C1 segment of cervical spinal cord (tissue), 14 donors: Measurements from ENCODE around the gene BORCS5.

Experiments
- DNase-seq, 14 donors: peaks; one replicate each; lab custom pipeline; 2025; lab: John Stamatoyannopoulos, UW

The BORCS5 gene

DNA sequence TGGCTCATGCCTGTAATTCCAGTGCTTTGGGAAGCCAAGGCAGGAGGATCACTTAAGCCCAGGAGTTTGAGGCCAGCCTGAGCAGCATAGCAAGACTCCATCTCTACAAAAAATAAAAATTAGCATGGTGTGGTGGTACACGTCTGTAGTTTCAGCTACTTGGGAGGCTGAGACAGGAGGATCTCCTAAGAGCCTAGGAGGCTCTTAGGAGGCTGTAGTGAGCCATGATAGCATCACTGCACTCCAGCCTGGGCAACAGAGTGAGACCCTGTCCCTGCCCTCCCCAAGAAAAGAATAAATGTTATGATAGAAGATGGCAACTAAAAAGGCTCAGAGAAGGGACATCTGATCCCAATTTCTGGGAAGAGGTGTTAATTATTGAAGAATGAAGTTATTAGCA lies 3.6 kb upstream of the BORCS5 start:
- no peak for DNase-seq

DNA sequence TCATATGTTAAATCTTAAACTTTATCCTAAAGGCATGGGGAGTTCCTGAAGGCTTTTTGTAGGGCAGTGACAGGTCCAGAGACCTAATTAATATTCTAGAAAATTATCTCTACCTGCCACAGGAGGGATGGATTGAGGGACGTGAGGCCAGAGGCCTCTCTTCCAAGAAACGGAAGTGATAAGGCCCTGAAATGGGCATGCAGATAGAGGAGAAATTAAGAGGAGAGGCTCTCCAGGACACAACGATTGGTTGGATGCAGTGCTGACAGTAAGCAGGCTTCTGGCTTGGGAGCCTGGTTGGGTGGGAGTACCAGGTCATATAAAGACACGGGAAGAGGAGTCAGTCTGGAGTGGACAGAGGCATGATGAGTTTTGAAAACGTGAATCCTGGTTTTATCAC lies 3.1 kb upstream of the BORCS5 start:
- no peak for DNase-seq

DNA sequence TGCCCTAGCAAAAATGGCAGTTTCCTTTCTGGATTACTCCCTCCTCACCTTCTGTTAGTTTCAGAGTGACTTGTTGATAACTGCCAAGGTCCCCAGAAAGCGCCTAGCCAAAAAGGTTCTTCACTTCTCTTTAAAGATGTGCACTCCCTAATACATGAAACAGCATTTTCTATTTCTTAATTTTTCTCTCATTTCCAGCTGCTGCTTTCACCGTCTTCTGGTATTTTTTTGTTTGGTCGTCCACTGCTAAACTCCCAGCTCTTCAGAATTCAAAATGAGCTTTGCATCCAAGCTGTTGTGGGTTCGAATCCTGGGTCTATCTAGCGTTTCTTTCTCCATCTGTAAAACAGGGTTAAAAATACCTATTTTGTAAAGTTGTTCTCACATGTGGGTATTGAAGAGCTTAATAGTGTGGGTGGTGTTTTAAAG lies 397 bp upstream of the BORCS5 start:
- no peak for DNase-seq

DNA sequence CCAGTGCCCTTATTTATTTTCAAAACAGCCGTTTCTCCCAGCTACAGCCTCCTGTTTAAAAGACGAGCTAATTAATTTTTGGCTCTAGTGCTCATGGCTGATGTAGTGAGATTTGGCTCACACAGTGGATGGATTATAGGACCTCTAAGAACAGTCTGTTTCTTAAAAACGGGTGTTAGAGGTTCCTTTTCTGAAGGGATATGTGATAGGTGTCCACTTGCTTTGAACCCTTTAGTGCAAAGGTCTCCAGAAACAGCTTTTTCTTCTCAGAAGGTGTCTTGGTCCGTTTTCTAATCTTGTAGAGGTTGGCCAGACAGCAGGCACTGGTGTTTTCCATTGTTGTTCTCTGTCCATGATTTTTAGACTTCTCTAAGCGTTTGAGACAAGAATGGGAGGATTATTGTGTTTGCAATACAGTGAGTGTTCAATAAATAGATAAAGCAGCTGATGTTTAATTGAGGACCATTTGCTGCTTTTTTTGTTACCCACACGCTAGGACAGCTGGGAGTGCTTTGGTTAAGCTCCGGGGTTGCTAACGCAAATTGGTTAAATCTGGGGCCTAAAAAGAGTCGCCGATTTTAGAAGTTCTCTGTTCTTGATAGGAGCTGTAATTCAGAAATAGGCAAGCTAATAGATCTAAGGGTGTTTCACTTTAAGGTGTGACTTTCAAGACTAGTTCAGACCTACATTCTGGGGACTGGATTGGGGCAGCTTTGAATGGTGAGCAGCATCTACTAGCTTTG lies 1.0 kb downstream of the BORCS5 start:
- peak in 3 of 14 donors; percentile 27 to 59 (median 28) for DNase-seq

DNA sequence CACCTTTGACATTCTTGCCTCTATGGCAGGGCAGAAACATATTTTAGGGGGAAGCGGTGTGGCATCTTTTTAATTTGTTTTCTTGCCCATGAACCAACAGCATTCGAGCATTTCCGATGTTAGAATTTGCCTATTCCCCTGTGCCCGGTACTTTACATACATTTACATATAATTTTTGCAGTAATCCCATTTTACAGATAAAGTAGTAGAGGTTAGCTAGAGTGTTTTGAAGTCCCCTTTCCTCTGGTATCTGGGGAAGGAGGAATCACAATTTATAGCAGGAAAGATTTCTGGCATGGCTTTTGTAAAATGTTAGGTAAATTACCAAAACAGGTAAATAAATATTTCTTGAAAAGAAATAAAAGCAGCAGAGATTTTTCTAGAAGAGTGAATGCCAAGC lies 1.6 kb downstream of the BORCS5 start:
- no peak for DNase-seq

DNA sequence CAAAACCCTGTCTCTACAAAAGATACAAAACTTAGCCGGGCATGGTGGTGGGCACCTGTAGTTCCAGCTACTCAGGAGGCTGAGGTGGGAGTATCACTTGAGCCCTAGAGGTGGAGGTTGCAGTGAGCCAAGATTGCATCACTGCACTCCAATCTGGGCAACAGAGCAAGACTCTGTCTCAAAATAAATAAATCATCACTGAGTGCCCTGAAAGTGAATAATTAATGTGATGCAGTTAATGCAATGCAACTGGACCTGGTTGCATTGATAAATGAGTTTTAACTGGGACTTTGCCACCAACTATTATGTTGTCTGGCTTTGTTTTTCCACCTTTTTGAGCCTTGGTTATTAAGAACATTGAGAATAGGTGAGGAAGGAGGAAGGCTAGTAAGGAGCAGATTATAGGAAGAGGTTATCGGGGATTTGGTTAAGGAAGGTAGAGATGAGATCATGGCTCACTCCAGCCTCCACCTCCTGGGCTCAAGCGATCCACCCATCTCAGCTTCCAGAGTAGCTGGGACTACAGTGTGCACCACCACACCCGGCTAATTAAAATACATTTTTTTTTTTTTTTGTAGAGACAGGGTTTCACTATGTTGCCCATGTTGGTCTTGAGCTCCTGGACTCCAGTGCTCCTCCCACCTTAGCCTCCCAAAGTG lies 8.0 kb downstream of the BORCS5 start:
- DNase-seq = no peak

DNA sequence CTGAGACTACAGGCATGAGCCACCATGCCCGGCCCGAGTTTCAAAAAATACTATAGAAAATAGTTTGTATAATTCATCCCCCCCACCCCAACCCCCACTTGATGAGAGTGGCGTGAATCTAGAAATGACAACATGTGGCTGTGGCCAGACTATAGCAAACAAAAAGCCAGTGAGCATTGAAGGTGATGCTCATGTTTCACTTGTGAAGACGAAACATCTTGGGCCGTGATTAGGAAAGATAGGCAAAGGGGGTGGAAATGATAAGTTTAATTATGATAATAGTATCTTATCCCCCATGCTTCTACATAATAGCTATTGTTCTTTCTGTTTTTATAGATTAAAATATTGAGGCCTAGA lies 8.5 kb downstream of the BORCS5 start:
- DNase-seq = no peak

DNA sequence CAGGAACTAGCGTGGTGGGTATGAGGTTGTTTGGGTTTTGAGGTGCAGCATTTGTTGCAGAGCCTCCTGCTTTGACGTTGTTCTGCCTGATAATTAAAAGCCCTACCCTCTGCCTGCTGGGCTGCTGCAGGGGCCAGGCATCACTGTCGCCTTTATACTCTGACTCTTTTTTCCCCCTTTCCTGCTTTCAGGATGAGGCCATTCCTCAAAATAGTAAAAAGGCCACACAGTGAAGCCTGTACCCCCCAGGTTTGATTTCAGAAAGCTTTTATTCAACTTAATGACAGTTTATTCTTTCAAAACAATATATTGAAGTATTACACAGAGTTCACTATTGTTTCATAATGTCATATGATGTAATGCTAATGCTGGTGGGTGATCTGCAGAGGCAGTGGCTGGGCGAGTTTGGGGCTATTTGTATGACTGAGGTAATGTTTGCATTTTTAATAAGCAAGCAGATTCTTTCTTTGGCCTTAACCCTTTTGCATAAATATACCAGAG lies 9.1 kb downstream of the BORCS5 start:
- peak in 7 of 14 donors; percentile 5 to 52 (median 26) for DNase-seq

DNA sequence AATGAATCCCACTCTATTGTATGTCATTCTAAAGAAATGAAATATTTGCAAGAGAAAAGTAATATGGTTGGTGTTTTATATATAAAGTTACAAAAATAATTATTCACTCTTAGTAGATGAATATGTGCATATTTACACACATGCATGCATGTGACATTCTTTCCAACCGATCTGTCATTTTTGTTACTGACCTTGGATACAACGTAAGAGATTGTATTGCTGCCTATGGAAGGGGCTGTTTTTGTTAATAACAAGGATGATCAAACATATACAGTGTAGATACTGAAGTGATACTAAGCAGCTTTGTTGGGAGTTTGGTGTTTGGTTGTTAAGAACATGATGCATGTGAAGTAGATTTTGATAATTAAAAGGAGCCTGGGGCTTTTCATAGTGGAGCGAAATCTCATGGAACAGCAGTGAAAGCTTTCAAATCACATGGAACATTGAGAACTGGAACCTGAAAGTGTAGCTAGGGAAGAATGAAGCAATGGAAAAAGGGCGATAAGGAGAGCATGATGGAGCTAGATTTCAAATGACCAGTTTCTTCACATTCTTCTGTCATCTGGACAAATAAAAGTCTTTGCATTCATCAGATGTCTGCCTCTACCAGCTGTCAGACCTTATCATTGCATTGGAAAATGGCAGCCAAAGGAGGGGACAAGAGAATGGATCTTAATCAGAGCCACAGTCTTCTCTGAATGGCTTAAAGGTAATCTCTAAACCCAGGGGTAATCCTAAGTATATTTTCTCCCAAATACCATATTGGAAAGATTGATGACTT lies 10.0 kb downstream of the BORCS5 start:
- DNase-seq = no peak

DNA sequence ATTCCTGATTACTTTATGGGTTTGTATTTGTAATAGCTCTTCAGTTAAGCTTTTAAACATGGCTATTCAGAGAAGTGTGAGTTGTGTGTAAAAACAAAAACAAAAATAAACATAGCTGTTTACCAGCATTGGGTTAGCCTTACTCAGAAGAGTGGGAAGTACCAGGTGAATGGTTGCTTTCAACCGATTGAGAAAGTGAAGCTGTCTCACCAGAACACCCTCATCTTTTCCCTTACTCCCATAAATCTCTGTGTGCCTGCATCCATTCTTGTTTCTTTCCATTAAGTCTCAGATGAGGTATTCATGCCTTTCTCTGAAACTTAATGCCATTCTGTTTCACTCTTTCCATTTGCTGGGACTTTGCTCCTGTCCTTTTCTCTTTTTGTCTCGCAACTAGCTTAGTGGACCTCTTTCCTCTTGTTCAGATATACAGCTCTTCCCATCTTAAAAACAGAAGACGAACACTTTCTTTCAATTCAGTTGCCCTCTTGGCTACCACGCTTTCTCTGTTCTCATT lies 10.7 kb downstream of the BORCS5 start:
- DNase-seq = no peak

DNA sequence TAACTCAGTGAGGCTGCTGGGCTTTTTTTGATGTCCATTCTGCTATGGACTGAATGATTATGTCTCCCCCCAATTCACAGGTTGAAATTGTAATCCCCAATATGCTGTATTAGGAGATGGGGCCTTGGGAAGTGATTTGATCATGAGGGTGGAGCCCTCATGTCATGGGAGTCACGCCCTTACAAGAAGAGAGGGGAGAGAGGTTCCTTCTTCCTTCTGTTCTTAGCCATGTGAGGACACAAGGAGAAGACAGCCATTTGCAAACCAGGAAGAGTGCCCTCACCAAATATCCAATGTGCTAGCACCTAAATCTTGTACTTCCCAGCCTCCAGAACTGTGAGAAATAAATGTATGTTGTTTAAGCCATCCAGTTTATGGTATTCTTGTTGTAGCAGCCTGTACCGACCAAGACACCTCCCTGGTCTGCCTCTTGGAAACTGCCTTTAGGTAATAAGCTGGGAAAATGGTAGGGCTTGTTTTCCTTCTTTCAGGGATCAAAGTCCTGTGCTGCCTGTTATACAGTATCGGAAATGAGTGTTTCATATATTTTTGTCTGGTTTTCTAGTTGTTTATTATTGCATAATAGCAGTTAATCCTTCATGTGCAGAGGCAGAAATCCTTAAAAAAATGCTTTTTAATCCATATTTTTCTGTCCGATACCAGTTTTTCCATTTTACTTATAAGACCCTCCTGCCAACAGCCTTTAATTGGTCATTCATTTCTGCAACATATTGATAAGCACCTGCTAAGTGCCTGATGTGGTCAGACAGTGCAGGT lies 16.3 kb downstream of the BORCS5 start:
- no peak for DNase-seq

DNA sequence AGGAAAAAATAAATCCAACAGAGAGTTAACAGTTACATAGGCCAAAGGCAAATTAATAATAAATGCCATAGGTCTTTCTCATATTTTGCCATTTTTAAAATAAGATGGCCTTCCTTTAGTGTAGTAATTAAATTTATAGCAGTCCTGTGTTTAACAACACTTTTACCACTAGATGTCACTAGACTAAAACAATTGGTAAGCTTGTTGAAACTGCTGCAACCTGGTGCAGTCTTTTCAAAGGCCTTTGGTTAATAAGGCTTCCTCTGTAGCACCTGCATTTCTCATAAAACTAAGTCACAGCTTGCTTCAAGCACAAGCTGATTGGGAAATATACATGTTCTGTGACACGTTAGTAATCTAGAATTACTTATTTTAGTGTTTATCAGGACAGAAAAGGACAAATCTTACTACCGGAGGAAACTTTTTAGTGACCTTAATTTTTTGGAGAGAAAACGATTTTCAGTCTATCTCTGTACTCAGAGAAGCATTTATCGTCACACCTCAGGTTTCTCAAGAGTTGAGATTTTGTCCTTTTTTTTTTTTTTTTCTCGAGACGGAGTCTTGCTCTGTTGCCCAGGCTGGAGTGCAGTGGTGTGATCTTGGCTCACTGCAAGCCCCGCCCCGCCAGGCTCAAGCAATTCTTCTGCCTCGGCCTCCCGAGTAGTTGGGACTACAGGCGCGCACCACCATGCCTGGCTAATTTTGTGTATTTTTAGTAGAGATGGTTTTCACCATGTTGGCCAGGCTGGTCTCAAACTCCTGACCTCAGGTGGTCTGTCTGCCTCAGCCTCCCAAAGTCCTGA lies 20.0 kb downstream of the BORCS5 start:
- peak in 1 of 14 donors; percentile 46 for DNase-seq

DNA sequence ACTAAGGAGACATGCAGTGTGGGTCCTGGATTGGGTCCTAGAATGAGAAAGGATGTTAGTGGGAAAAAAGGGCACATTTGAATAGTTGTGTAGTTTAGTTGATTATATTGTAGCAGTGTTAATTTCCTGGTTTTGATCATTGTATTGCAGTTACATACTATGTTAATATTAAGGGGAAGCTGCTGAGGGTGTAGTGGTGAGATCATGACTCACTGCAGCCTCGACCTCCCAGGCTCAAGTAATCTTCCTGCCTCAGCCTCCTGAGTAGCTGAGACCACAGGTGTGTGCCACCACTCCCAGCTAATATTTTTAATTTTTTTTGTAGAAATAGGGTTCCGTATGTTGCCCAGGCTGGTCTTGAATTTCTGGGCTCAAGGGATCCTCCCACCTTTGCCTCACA lies 21.7 kb downstream of the BORCS5 start:
- DNase-seq = no peak

DNA sequence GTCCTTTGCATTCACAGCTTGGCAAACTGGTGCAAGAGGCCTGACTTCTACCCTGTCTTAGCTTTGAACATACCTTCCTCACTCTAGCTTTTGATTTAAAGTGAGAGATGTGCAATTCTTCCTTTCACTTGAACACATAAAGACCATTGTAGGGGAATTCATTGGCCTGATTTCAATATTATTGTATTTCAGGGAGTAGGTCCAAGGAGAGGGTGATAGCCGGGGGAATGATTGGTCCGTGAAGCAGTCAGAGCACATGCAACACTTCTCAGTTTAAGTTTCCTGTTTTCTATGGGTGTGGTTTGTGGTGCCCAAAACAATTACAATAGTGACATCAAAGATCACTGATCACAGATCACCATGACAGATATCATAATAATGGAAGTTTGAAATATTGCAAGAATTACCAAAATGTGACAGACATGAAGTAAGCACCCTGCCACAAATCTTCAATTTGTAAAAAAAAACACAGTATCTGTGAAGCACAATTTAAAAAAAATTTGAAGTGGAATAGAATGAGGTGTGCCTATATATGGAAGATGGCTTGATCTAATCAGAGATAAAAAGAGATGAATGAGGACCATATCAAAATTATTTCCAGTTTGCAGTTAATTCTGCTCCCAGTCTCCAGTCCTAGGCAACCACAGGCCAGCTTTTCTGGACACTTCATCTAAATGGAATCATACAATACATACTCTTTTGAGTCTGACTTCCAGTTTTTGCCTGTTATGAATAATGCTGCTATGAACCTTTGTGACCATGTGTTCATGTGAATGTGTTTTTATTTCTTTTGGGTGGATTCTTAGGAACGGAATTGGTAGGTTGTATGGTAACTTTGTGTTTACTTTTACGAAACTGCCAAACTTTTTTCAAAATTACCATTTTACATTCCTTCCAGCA lies 23.2 kb downstream of the BORCS5 start:
- no peak for DNase-seq

DNA sequence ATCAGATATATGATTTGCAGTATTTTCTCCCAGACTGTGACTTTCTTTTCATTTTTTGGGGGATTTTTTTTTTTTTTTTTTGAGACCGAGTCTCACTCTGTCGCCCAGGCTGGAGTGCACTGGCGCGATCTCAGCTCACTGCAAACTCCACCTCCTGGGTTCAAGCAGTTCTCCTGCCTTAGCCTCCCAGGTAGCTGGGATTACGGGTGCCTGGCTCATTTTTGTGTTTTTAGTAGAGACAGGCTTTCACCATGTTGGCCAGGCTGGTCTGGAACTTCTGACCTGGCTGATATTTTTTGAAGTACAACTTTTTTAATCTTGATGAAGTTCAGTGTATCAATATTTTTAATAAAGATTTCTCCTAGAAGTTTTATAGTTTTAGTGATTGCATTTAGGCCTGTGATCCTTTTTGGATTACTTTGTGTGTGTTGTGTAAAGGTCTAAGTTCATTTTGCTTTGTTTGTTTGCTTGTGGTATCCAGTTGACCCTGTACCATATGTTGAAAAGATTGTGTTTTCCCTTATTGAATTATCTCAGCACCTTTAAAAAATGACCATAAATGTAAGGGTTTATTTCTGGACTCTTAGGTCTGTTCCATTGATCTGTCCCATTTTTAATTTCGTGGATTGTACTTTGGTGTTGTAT lies 24.2 kb downstream of the BORCS5 start:
- no peak for DNase-seq

DNA sequence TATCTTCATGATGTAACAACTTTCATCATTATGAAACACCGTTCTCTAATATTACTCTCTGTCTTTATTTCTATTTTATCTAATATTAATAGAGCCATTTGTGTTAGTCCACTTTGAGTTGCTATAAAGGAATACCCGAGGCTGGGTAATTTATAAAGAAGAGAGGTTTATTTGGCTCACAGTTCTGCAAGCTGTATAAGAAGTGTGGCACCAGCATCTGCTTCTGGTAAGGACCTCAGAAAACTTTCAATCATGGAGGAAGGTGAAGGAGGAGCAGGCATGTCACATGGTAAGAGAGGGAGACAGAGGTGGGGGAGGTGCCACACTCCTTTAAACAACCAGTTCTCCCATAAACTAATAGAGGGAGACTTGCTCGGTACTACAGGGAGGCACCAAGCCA lies 25.1 kb downstream of the BORCS5 start:
- DNase-seq = no peak

DNA sequence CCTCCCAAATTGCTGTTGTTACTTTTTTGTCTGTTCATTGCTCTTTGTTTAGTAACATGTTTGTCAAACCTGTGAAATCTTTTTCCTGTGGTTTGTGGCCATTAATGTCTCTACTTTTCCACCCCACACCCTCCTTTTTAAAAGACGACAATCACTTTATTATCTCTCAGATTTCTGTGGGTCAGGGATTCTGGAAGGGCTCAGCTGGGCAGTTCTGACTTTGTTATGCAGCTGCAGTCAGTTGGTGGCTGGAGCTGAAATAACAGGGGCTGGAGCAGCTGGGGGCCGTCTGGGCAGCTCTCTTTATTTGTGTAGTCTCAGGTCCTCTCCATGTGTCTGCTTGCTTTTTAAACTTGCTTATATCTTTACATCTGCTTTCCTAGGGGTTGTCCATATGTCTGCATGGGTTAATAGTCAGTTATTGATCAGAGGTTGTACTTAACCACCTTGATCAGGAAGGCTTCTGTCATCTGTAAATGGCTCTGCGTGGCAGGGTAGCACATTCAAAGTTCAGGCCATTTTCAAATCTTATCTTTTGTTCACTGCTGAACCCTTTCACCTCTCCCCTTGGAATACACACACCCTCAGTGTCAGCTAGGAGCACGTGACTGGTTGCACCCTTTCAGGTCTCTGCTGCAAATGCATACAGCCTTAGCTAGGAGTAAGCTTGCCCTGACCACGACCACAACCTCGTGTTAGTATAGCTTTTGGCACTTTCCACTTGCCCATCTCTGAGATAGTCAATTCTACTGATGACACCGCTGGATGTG lies 27.9 kb downstream of the BORCS5 start:
- DNase-seq = peak in 1 of 14 donors; percentile 33

DNA sequence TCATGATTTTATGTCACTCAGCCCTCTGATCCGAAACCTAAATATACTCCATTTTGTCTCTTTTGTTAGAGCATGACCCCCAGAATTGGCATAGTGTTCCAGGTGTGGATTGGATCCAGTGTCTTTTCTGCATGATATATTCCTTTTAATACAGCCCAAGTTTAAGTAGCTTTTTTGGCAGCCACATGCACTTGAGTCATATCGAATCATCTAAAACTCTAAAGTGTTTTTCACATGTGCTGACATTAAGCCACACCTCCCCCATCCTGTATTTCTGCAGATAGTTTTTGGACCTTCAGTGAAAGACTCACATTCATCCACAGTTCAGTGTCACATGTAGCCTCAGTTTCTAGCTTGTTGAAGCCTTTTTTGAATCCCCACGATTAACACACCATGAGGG lies 30.6 kb downstream of the BORCS5 start:
- no peak for DNase-seq
